ENCODE results near the gene ADAT3.

The ADAT3 gene

DNA sequence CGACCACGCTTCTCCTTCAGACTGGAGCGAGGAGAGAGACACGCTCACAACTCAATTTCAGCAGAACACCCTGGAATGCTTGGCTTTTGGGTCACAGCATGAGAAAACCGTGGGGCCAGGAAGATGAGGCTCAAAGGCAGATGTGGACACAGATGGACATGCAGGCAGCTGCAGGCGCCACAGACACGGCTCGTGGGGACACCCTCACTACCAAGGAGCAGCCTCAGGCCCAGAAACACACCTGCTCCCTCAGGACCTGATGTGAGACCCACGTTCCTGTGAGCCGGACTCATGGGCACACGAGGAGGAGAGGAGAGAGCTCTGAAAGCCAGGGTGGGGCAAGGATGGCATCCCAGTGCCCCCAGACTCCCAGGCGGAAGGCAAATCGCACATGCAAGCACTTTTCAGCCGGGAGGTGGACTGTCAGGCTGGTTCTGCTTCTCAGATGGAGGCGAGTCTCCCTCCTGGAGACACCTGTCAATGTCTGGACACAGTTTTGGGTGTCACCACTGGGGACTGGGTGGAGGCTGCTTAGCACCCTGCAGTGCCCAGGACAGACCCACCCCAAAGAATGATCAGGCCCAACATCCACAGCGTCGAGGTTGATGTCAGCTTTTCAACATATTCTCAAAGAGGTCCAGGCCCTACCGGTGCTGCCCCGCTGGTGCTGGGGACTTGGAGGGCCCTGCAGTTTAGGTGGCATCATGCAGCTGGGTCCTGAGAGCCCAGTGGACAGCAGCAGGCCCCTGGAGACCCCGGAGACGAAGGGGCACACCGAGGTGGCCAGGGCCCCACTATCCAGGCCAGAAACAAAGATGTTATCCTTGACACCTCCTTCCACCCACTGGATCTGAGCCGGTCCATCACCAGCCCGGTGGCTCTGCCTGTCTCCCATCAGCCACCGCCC lies 22.2 kb upstream of the ADAT3 start:
- H3K4me2 ChIP-seq (ENCODE audit: low read length, poor library complexity, severe bottlenecking): peak overlapping the region; percentile 68
- no peaks in the 10 kb centered on the region for H3K9me3 ChIP-seq (ENCODE audit: control insufficient read depth, low read length)
- no peak overlapping the region for H2AFZ ChIP-seq (ENCODE audit: low read depth, low read length)
- H3K4me1 ChIP-seq (ENCODE audit: control insufficient read depth, insufficient read depth, low read depth, low read length): peaks cover 29% of the 10 kb centered on the region
- H2BK120ac ChIP-seq (ENCODE audit: low read depth, low read length): no peak overlapping the region
- H3K4me3 ChIP-seq (ENCODE audit: insufficient read depth in 1 of 2, low read depth in 1 of 2, low read length in 2 of 2): peak overlapping the region; percentile 11 to 91
- no peak overlapping the region for H2AK5ac ChIP-seq (ENCODE audit: low read length, severe bottlenecking)
- 84% methylated on average over 22 of the region's 25 CpGs for WGBS
- H3K36me3 ChIP-seq (ENCODE audit: control insufficient read depth in 1 of 2, insufficient read depth in 2 of 2, low read depth in 1 of 2, low read length in 2 of 2): peaks cover 0 to 34% of the 10 kb centered on the region in 2 experiments
- DNase-seq: no peak
- H3K23ac ChIP-seq (ENCODE audit: low read length in 2 of 2): no peak overlapping the region
- H4K91ac ChIP-seq (ENCODE audit: low read length): peak overlapping the region; percentile 7
- no peak overlapping the region for H2BK15ac ChIP-seq (ENCODE audit: low read depth, poor library complexity, severe bottlenecking)
- no peak overlapping the region for H3K18ac ChIP-seq (ENCODE audit: low read depth in 1 of 2, low read length in 2 of 2)
- H3K9ac ChIP-seq (ENCODE audit: low read length): peak overlapping the region; percentile 94
- H3K79me1 ChIP-seq (replicated peaks; ENCODE audit: low read length, poor library complexity, severe bottlenecking): peaks cover 9% of the 10 kb centered on the region
- no peaks in the 10 kb centered on the region for H3K27me3 ChIP-seq (ENCODE audit: control insufficient read depth in 1 of 2, insufficient read depth in 1 of 2, low read length in 2 of 2)
- H2BK5ac ChIP-seq (ENCODE audit: low read depth, low read length, poor library complexity, severe bottlenecking): no peak overlapping the region
- H3K14ac ChIP-seq (ENCODE audit: low read length in 2 of 2): peak overlapping the region in 1 of 2 experiments; percentile 4
- no peak overlapping the region for H2BK12ac ChIP-seq (ENCODE audit: low read length in 2 of 2)
- no peak overlapping the region for H3K27ac ChIP-seq (ENCODE audit: low read length, poor library complexity, severe bottlenecking)
- H4K8ac ChIP-seq (ENCODE audit: low read length): no peak overlapping the region
- peak overlapping the region in 1 of 2 experiments; percentile 25 for H3K4ac ChIP-seq (ENCODE audit: low read depth in 1 of 2, low read length in 2 of 2)

DNA sequence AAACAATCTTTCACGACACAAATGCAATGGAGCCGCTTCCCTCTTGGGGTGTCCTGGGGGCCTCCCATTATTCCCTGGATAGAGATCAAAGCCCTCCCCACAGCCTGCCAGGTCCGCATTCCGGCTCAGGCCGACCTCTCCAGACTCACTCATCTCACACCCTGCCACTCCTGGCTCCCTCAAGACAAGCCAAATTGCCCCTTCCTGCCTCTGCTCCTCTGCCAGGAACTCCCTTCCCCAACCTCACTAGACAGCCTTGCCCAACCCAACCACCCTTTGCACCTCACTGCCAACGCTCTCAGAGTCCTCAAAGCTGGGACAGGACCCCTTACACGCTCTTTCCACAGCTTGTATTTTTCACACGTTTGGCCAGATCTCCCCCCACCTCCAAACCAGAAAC lies 21.4 kb upstream of the ADAT3 start:
- Histone ChIP-seq H4K91ac (ENCODE audit: low read length) (no peak overlapping the region), H2AK5ac (ENCODE audit: low read length, severe bottlenecking) (no peak overlapping the region), H3K9me3 (ENCODE audit: control insufficient read depth, low read length) (no peaks in the 10 kb centered on the region), H2AFZ (ENCODE audit: low read depth, low read length) (no peak overlapping the region), H3K4ac (ENCODE audit: low read depth in 1 of 2, low read length in 2 of 2) (peak overlapping the region; percentile 3 to 25), H3K27ac (ENCODE audit: low read length, poor library complexity, severe bottlenecking) (no peak overlapping the region), H4K8ac (ENCODE audit: low read length) (no peak overlapping the region), H2BK12ac (ENCODE audit: low read length in 2 of 2) (no peak overlapping the region), H3K18ac (ENCODE audit: low read depth in 1 of 2, low read length in 2 of 2) (no peak overlapping the region), H3K27me3 (ENCODE audit: control insufficient read depth in 1 of 2, insufficient read depth in 1 of 2, low read length in 2 of 2) (no peaks in the 10 kb centered on the region), H2BK120ac (ENCODE audit: low read depth, low read length) (no peak overlapping the region), H3K23ac (ENCODE audit: low read length in 2 of 2) (peak overlapping the region in 1 of 2 experiments; percentile 54), H2BK15ac (ENCODE audit: low read depth, poor library complexity, severe bottlenecking) (no peak overlapping the region), H2BK5ac (ENCODE audit: low read depth, low read length, poor library complexity, severe bottlenecking) (no peak overlapping the region), H3K4me3 (ENCODE audit: insufficient read depth in 1 of 2, low read depth in 1 of 2, low read length in 2 of 2) (peak overlapping the region in 1 of 2 experiments; percentile 91), H3K36me3 (ENCODE audit: control insufficient read depth in 1 of 2, insufficient read depth in 2 of 2, low read depth in 1 of 2, low read length in 2 of 2) (peaks cover 0 to 29% of the 10 kb centered on the region in 2 experiments), H3K4me2 (ENCODE audit: low read length, poor library complexity, severe bottlenecking) (peak overlapping the region; percentile 68), H3K4me1 (ENCODE audit: control insufficient read depth, insufficient read depth, low read depth, low read length) (peaks cover 29% of the 10 kb centered on the region), H3K79me1 (replicated peaks; ENCODE audit: low read length, poor library complexity, severe bottlenecking) (peaks cover 9% of the 10 kb centered on the region), H3K9ac (ENCODE audit: low read length) (peak overlapping the region; percentile 94), H3K14ac (ENCODE audit: low read length in 2 of 2) (no peak overlapping the region)
- 78% methylated on average over 7 of the region's 8 CpGs for WGBS
- DNase-seq: no peak

DNA sequence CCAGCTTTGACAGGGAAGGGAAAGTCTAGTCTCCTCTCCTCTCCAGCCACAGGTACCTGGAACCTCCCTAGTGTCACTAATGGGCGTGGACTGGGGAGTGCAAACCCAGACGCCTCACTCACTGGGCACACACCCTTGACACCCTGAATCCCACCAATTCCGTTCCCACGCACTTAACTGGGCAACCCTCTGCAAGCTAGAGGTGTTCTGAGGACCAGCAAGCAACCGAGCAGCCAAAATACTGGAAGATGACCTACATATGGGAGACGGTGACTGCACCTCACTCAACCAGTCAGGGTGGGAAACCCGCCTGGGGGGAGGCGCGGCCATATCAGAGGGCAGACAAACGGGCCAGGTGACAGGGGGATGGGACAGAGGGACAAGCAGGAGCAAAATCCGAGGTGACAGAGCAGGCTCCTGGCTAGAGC lies 20.9 kb upstream of the ADAT3 start:
- Histone ChIP-seq H3K9me3 (ENCODE audit: control insufficient read depth, low read length) (no peaks in the 10 kb centered on the region), H3K27ac (ENCODE audit: low read length, poor library complexity, severe bottlenecking) (no peak overlapping the region), H2AFZ (ENCODE audit: low read depth, low read length) (no peak overlapping the region), H3K4ac (ENCODE audit: low read depth in 1 of 2, low read length in 2 of 2) (peak overlapping the region; percentile 5 to 56), H2BK12ac (ENCODE audit: low read length in 2 of 2) (no peak overlapping the region), H3K18ac (ENCODE audit: low read depth in 1 of 2, low read length in 2 of 2) (peak overlapping the region; percentile 4 to 91), H4K8ac (ENCODE audit: low read length) (no peak overlapping the region), H2AK5ac (ENCODE audit: low read length, severe bottlenecking) (no peak overlapping the region), H3K9ac (ENCODE audit: low read length) (peak overlapping the region; percentile 94), H3K4me3 (ENCODE audit: insufficient read depth in 1 of 2, low read depth in 1 of 2, low read length in 2 of 2) (peak overlapping the region; percentile 90 to 91), H3K79me1 (replicated peaks; ENCODE audit: low read length, poor library complexity, severe bottlenecking) (peaks cover 9% of the 10 kb centered on the region), H3K27me3 (ENCODE audit: control insufficient read depth in 1 of 2, insufficient read depth in 1 of 2, low read length in 2 of 2) (no peaks in the 10 kb centered on the region), H3K4me1 (ENCODE audit: control insufficient read depth, insufficient read depth, low read depth, low read length) (peaks cover 29% of the 10 kb centered on the region), H4K91ac (ENCODE audit: low read length) (no peak overlapping the region), H3K14ac (ENCODE audit: low read length in 2 of 2) (no peak overlapping the region), H3K23ac (ENCODE audit: low read length in 2 of 2) (peak overlapping the region in 1 of 2 experiments; percentile 54), H3K4me2 (ENCODE audit: low read length, poor library complexity, severe bottlenecking) (peak overlapping the region; percentile 68), H3K36me3 (ENCODE audit: control insufficient read depth in 1 of 2, insufficient read depth in 2 of 2, low read depth in 1 of 2, low read length in 2 of 2) (peaks cover 0 to 26% of the 10 kb centered on the region in 2 experiments), H2BK15ac (ENCODE audit: low read depth, poor library complexity, severe bottlenecking) (no peak overlapping the region), H2BK120ac (ENCODE audit: low read depth, low read length) (no peak overlapping the region), H2BK5ac (ENCODE audit: low read depth, low read length, poor library complexity, severe bottlenecking) (no peak overlapping the region)
- no peak for DNase-seq
- WGBS: 19% methylated on average over 11 of the region's 11 CpGs

DNA sequence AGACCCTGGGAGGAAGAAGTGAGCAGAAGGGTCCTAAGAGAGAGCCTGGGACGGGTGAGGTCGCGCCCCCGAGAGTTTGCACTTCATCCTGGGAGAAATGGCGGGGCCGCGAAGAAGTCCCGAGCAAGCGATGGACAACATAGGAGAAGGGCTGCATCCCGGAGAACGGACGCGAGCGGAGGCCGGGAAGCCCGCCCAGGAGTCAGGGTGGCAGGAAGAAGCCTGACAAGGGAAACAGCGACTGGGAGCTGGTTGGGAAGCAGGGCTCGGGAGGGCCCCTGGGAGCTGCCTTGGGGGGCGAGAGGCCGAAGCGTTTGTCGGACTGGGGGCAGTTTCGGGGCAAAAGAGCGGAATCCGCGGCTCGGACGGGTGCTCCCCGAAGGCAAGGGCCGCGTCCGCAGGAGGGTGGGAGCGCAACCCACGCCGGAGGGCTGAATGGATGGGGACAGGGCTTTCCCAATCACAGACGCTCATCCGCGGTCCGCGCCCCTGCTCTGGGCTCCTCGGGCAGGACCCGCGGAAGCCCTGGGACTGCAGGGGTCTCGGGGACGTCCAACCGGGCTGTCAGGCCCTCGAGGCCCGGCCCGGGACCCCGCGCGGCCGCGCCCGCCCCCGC lies 20.4 kb upstream of the ADAT3 start:
- peak overlapping the region; percentile 76 for H4K91ac ChIP-seq (ENCODE audit: low read length)
- peak overlapping the region; percentile 80 to 91 for H3K18ac ChIP-seq (ENCODE audit: low read depth in 1 of 2, low read length in 2 of 2)
- H2BK5ac ChIP-seq (ENCODE audit: low read depth, low read length, poor library complexity, severe bottlenecking): no peak overlapping the region
- peak overlapping the region; percentile 7 for H3K27ac ChIP-seq (ENCODE audit: low read length, poor library complexity, severe bottlenecking)
- H3K9ac ChIP-seq (ENCODE audit: low read length): peak overlapping the region; percentile 94
- peak overlapping the region; percentile 68 for H2BK120ac ChIP-seq (ENCODE audit: low read depth, low read length)
- H2BK12ac ChIP-seq (ENCODE audit: low read length in 2 of 2): peak overlapping the region in 1 of 2 experiments; percentile 25
- no peak overlapping the region for H4K8ac ChIP-seq (ENCODE audit: low read length)
- no peaks in the 10 kb centered on the region for H3K9me3 ChIP-seq (ENCODE audit: control insufficient read depth, low read length)
- peak overlapping the region; percentile 90 to 91 for H3K4me3 ChIP-seq (ENCODE audit: insufficient read depth in 1 of 2, low read depth in 1 of 2, low read length in 2 of 2)
- peaks cover 9% of the 10 kb centered on the region for H3K79me1 ChIP-seq (replicated peaks; ENCODE audit: low read length, poor library complexity, severe bottlenecking)
- H2BK15ac ChIP-seq (ENCODE audit: low read depth, poor library complexity, severe bottlenecking): no peak overlapping the region
- peak overlapping the region in 1 of 2 experiments; percentile 85 for H3K23ac ChIP-seq (ENCODE audit: low read length in 2 of 2)
- peak overlapping the region in 1 of 2 experiments; percentile 87 for H3K14ac ChIP-seq (ENCODE audit: low read length in 2 of 2)
- under 1% methylated on average over 35 of the region's 56 CpGs for WGBS
- peak overlapping the region; percentile 89 to 98 for H3K4ac ChIP-seq (ENCODE audit: low read depth in 1 of 2, low read length in 2 of 2)
- peak overlapping the region; percentile 68 for H3K4me2 ChIP-seq (ENCODE audit: low read length, poor library complexity, severe bottlenecking)
- peak; percentile 37 for DNase-seq
- H2AK5ac ChIP-seq (ENCODE audit: low read length, severe bottlenecking): no peak overlapping the region
- no peaks in the 10 kb centered on the region for H3K27me3 ChIP-seq (ENCODE audit: control insufficient read depth in 1 of 2, insufficient read depth in 1 of 2, low read length in 2 of 2)
- H2AFZ ChIP-seq (ENCODE audit: low read depth, low read length): no peak overlapping the region
- peaks cover 29% of the 10 kb centered on the region for H3K4me1 ChIP-seq (ENCODE audit: control insufficient read depth, insufficient read depth, low read depth, low read length)
- H3K36me3 ChIP-seq (ENCODE audit: control insufficient read depth in 1 of 2, insufficient read depth in 2 of 2, low read depth in 1 of 2, low read length in 2 of 2): peaks cover 0 to 26% of the 10 kb centered on the region in 2 experiments

Data from mesenchymal stem cell (in vitro differentiated cells and primary cell).